WTC11 (cell line): ENCODE data around the gene FTCDNL1. TPM values are rescaled to one million over a fixed set of nuclear protein-coding genes. Genes with fewer than 3 reads are reported as not detected.
A peak's percentile ranks its signal among the peaks of the same experiment; 100 is the strongest.

Source experiments
- ATAC-seq: fragments of 200-7000 bp; cut with Tn5 transposase; 2 replicates; pipeline ENCODE4 v1.10.0; 2021; ENCODE audit warnings: mild to moderate bottlenecking, moderate library complexity
- Bru-seq: library from RNA; stranded (reverse); fragments of 400-500 nt; gene quantifications from one replicate; lab custom pipeline; 2021; lab: Mats Ljungman, UMichigan
- CTCF ChIA-PET: fragments of 300-600 bp; sonication (Branson Sonifier 250); formaldehyde crosslinking; loops from one replicate; lab custom pipeline; 2021; ENCODE audit warnings: antibody characterized with exemption; lab: Charles Lee
- POLR2A ChIA-PET: fragments of 350-600 bp; sonication (Branson Sonifier 250); formaldehyde crosslinking; loops from one replicate; lab custom pipeline; 2021; ENCODE audit warnings: antibody characterized with exemption; lab: Charles Lee
- DNase-seq: peaks from one replicate; pipeline ENCODE4 v3.0.0; 2021; ENCODE audit warnings: low spot score
- H3K27ac Mint-ChIP-seq: 2 replicates; pipeline ENCODE4 v1.8.0; 2021; ENCODE audit warnings: mixed read lengths
- H3K27me3 Mint-ChIP-seq: 2 replicates; pipeline ENCODE4 v1.8.0; 2021; ENCODE audit warnings: low read depth, mild to moderate bottlenecking, moderate library complexity, mixed read lengths
- H3K36me3 Mint-ChIP-seq: 2 replicates; pipeline ENCODE4 v1.8.0; 2021; ENCODE audit warnings: mixed read lengths
- H3K4me1 Mint-ChIP-seq: 2 replicates; pipeline ENCODE4 v1.8.0; 2022; ENCODE audit warnings: mixed read lengths
- H3K4me3 Mint-ChIP-seq: 2 replicates; pipeline ENCODE4 v1.8.0; 2021; ENCODE audit warnings: mild to moderate bottlenecking, moderate library complexity, mixed read lengths
- H3K9me3 Mint-ChIP-seq: 2 replicates; pipeline ENCODE4 v1.8.0; 2021; ENCODE audit warnings: mixed read lengths
- ARID4B ChIP-seq: sonication (generic); formaldehyde crosslinking; IDR thresholded peaks from 2 replicates; pipeline ENCODE4 v1.8.0; 2023; ENCODE audit warnings: missing genetic modification reagents, mild to moderate bottlenecking, borderline replicate concordance
- ATF3 ChIP-seq: sonication (generic); formaldehyde crosslinking; conservative IDR thresholded peaks from 2 replicates; pipeline ENCODE4 v1.8.1; 2022; ENCODE audit warnings: mild to moderate bottlenecking, missing genetic modification reagents
- CBFB ChIP-seq: sonication (generic); formaldehyde crosslinking; IDR thresholded peaks from 2 replicates; pipeline ENCODE4 v1.8.1; 2022; ENCODE audit warnings: mild to moderate bottlenecking, low read depth, missing genetic modification reagents
- CREM ChIP-seq: sonication (generic); formaldehyde crosslinking; IDR thresholded peaks from 2 replicates; pipeline ENCODE4 v1.8.1; 2022; ENCODE audit warnings: mild to moderate bottlenecking, missing genetic modification reagents, moderate library complexity
- HMGA2 ChIP-seq: fragments of 250-450 bp; sonication (Bioruptor Pico); IDR thresholded peaks from 2 replicates; pipeline ENCODE4 v1.4.0; 2021; ENCODE audit warnings: mild to moderate bottlenecking, moderate library complexity
- IRF1 ChIP-seq: sonication (generic); formaldehyde crosslinking; IDR thresholded peaks from 2 replicates; pipeline ENCODE4 v1.8.0; 2023; ENCODE audit warnings: missing genetic modification reagents
- KAT7 ChIP-seq: sonication (generic); formaldehyde crosslinking; IDR thresholded peaks from 2 replicates; pipeline ENCODE4 v1.8.1; 2023; ENCODE audit warnings: missing genetic modification reagents, mild to moderate bottlenecking, borderline replicate concordance
- NR1H2 ChIP-seq: sonication (generic); formaldehyde crosslinking; IDR thresholded peaks from 2 replicates; pipeline ENCODE4 v1.9.0; 2021; ENCODE audit warnings: mild to moderate bottlenecking, moderate library complexity, missing genetic modification reagents
- NR3C1 ChIP-seq: sonication (generic); formaldehyde crosslinking; conservative IDR thresholded peaks from 2 replicates; pipeline ENCODE4 v1.8.1; 2023; ENCODE audit warnings: low read depth, mild to moderate bottlenecking, missing genetic modification reagents
- ZNF121 ChIP-seq: sonication (generic); formaldehyde crosslinking; IDR thresholded peaks from 2 replicates; pipeline ENCODE4 v1.8.0; 2023; ENCODE audit warnings: missing genetic modification reagents
- ZNF317 ChIP-seq: sonication (generic); formaldehyde crosslinking; IDR thresholded peaks from 2 replicates; pipeline ENCODE4 v1.8.1; 2023; ENCODE audit warnings: low read depth, mild to moderate bottlenecking, moderate library complexity, missing genetic modification reagents, borderline replicate concordance
- ZNF512 ChIP-seq: sonication (generic); formaldehyde crosslinking; IDR thresholded peaks from 2 replicates; pipeline ENCODE4 v1.8.1; 2022; ENCODE audit warnings: missing genetic modification reagents, borderline replicate concordance
- long read RNA-seq, 3 experiments: library from RNA in 1 of 3; library from capped mRNA in 1 of 3; library from polyadenylated mRNA in 1 of 3; unstranded in 2 of 3; stranded (forward) in 1 of 3; transcript quantifications; one replicate each; pipeline ENCODE4 v2.0.0, GENCODE V29; 2021
- total RNA-seq: library from RNA; stranded (reverse); gene quantifications from 3 replicates; pipeline ENCODE4 v1.2.3, GENCODE V29; 2021
- TF ChIP-seq, protein P1 (sequence below): fragments of 250-450 bp; sonication (Bioruptor Pico); IDR thresholded peaks from 2 replicates; pipeline ENCODE4 v1.9.0; 2021; ENCODE audit warnings: mild to moderate bottlenecking, borderline replicate concordance
- TF ChIP-seq, protein P2 (sequence below): fragments of 200-600 bp; IDR thresholded peaks from 2 replicates; pipeline ENCODE4 v1.8.0; 2022; ENCODE audit warnings: antibody characterized with exemption
- TF ChIP-seq, protein P3 (sequence below): fragments of 250-450 bp; sonication (Bioruptor Pico); IDR thresholded peaks from 2 replicates; pipeline ENCODE4 v1.9.0; 2021; ENCODE audit warnings: mild to moderate bottlenecking
- TF ChIP-seq, protein P4 (sequence below): fragments of 250-450 bp; sonication (Bioruptor Pico); IDR thresholded peaks from 2 replicates; pipeline ENCODE4 v1.9.0; 2021; ENCODE audit warnings: moderate library complexity, mild to moderate bottlenecking, inconsistent platforms, borderline replicate concordance

Gene FTCDNL1
- total RNA-seq (0.85 to 2.1 TPM (median 1.8 TPM) in 3 replicates), Bru-seq, nascent RNA (percentile 47 among the genes with signal in this experiment)
- long read RNA-seq, experiment 1, partial matches to known transcripts, result 2 of 13 reads
- long read RNA-seq, experiment 1, other reads (novel, unspliced or antisense), result 9 of 13 reads
- long read RNA-seq, experiment 2, result 0 reads
- long read RNA-seq, experiment 3, result 0 reads

GRCh38 chr2:199850718-199851500 lies at the start of gene FTCDNL1:
TSS of gene FTCDNL1 (minus strand) at chr2:199851192. CDS start at chr2:199848962, 2,230 bp downstream.
- POLR2A ChIA-PET, result no interaction called here
- TF ChIP-seq IRF1 (no peak), NR3C1 (CRISPR knock-in tag) (no peak), KAT7 (0 out of 2 replicates have a peak, but pooled peaks have one; percentile 71), NR1H2 (CRISPR knock-in tag) (no peak), CREM (CRISPR knock-in tag) (0 out of 2 replicates have a peak, but pooled peaks have one; percentile 68), ZNF121 (CRISPR knock-in tag) (no peak), ZNF317 (CRISPR knock-in tag) (no peak), ATF3 (no peak), HMGA2 (CRISPR knock-in tag) (no peak), ARID4B (CRISPR knock-in tag) (no peak), CBFB (CRISPR knock-in tag) (no peak), ZNF512 (no peak)
- TF ChIP-seq, protein P1, sequence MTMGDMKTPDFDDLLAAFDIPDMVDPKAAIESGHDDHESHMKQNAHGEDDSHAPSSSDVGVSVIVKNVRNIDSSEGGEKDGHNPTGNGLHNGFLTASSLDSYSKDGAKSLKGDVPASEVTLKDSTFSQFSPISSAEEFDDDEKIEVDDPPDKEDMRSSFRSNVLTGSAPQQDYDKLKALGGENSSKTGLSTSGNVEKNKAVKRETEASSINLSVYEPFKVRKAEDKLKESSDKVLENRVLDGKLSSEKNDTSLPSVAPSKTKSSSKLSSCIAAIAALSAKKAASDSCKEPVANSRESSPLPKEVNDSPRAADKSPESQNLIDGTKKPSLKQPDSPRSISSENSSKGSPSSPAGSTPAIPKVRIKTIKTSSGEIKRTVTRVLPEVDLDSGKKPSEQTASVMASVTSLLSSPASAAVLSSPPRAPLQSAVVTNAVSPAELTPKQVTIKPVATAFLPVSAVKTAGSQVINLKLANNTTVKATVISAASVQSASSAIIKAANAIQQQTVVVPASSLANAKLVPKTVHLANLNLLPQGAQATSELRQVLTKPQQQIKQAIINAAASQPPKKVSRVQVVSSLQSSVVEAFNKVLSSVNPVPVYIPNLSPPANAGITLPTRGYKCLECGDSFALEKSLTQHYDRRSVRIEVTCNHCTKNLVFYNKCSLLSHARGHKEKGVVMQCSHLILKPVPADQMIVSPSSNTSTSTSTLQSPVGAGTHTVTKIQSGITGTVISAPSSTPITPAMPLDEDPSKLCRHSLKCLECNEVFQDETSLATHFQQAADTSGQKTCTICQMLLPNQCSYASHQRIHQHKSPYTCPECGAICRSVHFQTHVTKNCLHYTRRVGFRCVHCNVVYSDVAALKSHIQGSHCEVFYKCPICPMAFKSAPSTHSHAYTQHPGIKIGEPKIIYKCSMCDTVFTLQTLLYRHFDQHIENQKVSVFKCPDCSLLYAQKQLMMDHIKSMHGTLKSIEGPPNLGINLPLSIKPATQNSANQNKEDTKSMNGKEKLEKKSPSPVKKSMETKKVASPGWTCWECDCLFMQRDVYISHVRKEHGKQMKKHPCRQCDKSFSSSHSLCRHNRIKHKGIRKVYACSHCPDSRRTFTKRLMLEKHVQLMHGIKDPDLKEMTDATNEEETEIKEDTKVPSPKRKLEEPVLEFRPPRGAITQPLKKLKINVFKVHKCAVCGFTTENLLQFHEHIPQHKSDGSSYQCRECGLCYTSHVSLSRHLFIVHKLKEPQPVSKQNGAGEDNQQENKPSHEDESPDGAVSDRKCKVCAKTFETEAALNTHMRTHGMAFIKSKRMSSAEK (CRISPR knock-in tag), result no peak
- TF ChIP-seq, protein P2, sequence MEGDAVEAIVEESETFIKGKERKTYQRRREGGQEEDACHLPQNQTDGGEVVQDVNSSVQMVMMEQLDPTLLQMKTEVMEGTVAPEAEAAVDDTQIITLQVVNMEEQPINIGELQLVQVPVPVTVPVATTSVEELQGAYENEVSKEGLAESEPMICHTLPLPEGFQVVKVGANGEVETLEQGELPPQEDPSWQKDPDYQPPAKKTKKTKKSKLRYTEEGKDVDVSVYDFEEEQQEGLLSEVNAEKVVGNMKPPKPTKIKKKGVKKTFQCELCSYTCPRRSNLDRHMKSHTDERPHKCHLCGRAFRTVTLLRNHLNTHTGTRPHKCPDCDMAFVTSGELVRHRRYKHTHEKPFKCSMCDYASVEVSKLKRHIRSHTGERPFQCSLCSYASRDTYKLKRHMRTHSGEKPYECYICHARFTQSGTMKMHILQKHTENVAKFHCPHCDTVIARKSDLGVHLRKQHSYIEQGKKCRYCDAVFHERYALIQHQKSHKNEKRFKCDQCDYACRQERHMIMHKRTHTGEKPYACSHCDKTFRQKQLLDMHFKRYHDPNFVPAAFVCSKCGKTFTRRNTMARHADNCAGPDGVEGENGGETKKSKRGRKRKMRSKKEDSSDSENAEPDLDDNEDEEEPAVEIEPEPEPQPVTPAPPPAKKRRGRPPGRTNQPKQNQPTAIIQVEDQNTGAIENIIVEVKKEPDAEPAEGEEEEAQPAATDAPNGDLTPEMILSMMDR, result no peak; the same call in 1 of the 2 replicates
- TF ChIP-seq, protein P3, sequence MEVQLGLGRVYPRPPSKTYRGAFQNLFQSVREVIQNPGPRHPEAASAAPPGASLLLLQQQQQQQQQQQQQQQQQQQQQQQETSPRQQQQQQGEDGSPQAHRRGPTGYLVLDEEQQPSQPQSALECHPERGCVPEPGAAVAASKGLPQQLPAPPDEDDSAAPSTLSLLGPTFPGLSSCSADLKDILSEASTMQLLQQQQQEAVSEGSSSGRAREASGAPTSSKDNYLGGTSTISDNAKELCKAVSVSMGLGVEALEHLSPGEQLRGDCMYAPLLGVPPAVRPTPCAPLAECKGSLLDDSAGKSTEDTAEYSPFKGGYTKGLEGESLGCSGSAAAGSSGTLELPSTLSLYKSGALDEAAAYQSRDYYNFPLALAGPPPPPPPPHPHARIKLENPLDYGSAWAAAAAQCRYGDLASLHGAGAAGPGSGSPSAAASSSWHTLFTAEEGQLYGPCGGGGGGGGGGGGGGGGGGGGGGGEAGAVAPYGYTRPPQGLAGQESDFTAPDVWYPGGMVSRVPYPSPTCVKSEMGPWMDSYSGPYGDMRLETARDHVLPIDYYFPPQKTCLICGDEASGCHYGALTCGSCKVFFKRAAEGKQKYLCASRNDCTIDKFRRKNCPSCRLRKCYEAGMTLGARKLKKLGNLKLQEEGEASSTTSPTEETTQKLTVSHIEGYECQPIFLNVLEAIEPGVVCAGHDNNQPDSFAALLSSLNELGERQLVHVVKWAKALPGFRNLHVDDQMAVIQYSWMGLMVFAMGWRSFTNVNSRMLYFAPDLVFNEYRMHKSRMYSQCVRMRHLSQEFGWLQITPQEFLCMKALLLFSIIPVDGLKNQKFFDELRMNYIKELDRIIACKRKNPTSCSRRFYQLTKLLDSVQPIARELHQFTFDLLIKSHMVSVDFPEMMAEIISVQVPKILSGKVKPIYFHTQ (CRISPR knock-in tag), result no peak
- TF ChIP-seq, protein P4, sequence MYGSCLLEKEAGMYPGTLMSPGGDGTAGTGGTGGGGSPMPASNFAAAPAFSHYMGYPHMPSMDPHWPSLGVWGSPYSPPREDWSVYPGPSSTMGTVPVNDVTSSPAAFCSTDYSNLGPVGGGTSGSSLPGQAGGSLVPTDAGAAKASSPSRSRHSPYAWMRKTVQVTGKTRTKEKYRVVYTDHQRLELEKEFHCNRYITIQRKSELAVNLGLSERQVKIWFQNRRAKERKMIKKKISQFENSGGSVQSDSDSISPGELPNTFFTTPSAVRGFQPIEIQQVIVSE (CRISPR knock-in tag), result no peak

More at GRCh38 chr2:199850718-199851500, at the start of gene FTCDNL1:
- H3K4me1 Mint-ChIP-seq, result peaks cover 57% of the 10 kb centered on the region
- no peaks in the 10 kb centered on the region for H3K36me3 Mint-ChIP-seq
- DNase-seq (peak; percentile 69), ATAC-seq (peak; percentile 77)
- H3K27ac Mint-ChIP-seq, result peak within 1 kb of the TSS; percentile 91
- CTCF ChIA-PET, result interaction anchor here (0.6 to 1.9 kb wide), 9 partner anchors 8 to 146 kb away, joined by 3 to 7 read pairs (median 4); no protein-coding TSS in a partner anchor
- H3K4me3 Mint-ChIP-seq, result peak within 1 kb of the TSS; percentile 89
- H3K9me3 Mint-ChIP-seq, result no peaks in the 10 kb centered on the region
- H3K27me3 Mint-ChIP-seq, result peaks cover 6% of the 10 kb centered on the region
